HG02885 (cell line): Measurements from ENCODE around the gene TTC13.

Experiments
- ATAC-seq: cut with Tn5 transposase; IDR thresholded peaks from one replicate; pipeline ENCODE4 v1.9.1; 2021; ENCODE audit warnings: mild to moderate bottlenecking; ENCODE audit not compliant: unreplicated experiment, poor library complexity

Gene TTC13

GRCh38 chr1:230878591-230878990 is 100.1 kb downstream of the TTC13 start:
- no peak for ATAC-seq

GRCh38 chr1:230877924-230878590 is 100.6 kb downstream of the TTC13 start:
- ATAC-seq = no peak

GRCh38 chr1:230877146-230877923 is 101.3 kb downstream of the TTC13 start:
- no peak for ATAC-seq

- ATAC-seq = no peak
Observed at GRCh38 chr1:230876660-230877059, 102.0 kb downstream of the TTC13 start.

- no peak for ATAC-seq
Observed at GRCh38 chr1:230875370-230875769, 103.3 kb downstream of the TTC13 start.

GRCh38 chr1:230870916-230871315 is 107.7 kb downstream of the TTC13 start:
- no peak for ATAC-seq

- no peak for ATAC-seq
Observed at GRCh38 chr1:230869500-230869899, 109.2 kb downstream of the TTC13 start.

GRCh38 chr1:230868736-230869385 is 109.8 kb downstream of the TTC13 start:
- peak; percentile 48 for ATAC-seq

- peak; percentile 88 for ATAC-seq
Observed at GRCh38 chr1:230867903-230868735, 110.5 kb downstream of the TTC13 start, which contains the start of gene C1orf198. TSS of gene C1orf198 (minus strand) at chr1:230868521. CDS start at chr1:230868512, 9 bp downstream.

- peak; percentile 2 for ATAC-seq
Observed at GRCh38 chr1:230867101-230867902, 111.4 kb downstream of the TTC13 start.

GRCh38 chr1:230866171-230867070 is 112.2 kb downstream of the TTC13 start:
- no peak for ATAC-seq

GRCh38 chr1:230865062-230865817 is 113.4 kb downstream of the TTC13 start:
- ATAC-seq = no peak

GRCh38 chr1:230864441-230864840 is 114.2 kb downstream of the TTC13 start:
- no peak for ATAC-seq

GRCh38 chr1:230863449-230863848 is 115.2 kb downstream of the TTC13 start:
- no peak for ATAC-seq

GRCh38 chr1:230861970-230862595 is 116.6 kb downstream of the TTC13 start:
- ATAC-seq = no peak

- no peak for ATAC-seq
Observed at GRCh38 chr1:230861489-230861888, 117.2 kb downstream of the TTC13 start.

GRCh38 chr1:230860617-230861384 is 117.9 kb downstream of the TTC13 start:
- no peak for ATAC-seq
